ENCODE results near the gene RASL11B. TPM values are rescaled to one million over a fixed set of nuclear protein-coding genes. Genes with fewer than 3 reads are reported as not detected.

Gene RASL11B
- polyA plus RNA-seq, 1 donor, result 2.1 TPM

- Histone ChIP-seq H3K4me3 (ENCODE audit: low read length) (no peak overlapping the region), H3K36me3 (ENCODE audit: control insufficient read depth, insufficient read depth, low read length) (peaks cover 6% of the 10 kb centered on the region), H3K27ac (ENCODE audit: low read length) (no peak overlapping the region), H3K9me3 (ENCODE audit: control insufficient read depth, low read depth, low read length) (no peaks in the 10 kb centered on the region), H3K4me1 (ENCODE audit: control insufficient read depth, insufficient read depth, low read length) (no peaks in the 10 kb centered on the region), H3K27me3 (ENCODE audit: control insufficient read depth, insufficient read depth, low read length) (no peaks in the 10 kb centered on the region)
- WGBS (ENCODE audit: insufficient coverage, low lambda C conversion rate), result no CpG with 5 or more reads among the region's 10 CpGs
- DNase-seq, result peak in 1 of 2 donors; percentile 20
Measured at GRCh38 chr4:52873861-52874343, 11.8 kb downstream of the RASL11B start.

- no peak for DNase-seq
- no peak overlapping the region for H3K4me3 ChIP-seq (ENCODE audit: low read length)
- H3K36me3 ChIP-seq (ENCODE audit: control insufficient read depth, insufficient read depth, low read length), result peaks cover 6% of the 10 kb centered on the region
- no peak overlapping the region for H3K27ac ChIP-seq (ENCODE audit: low read length)
- H3K27me3 ChIP-seq (ENCODE audit: control insufficient read depth, insufficient read depth, low read length), result no peaks in the 10 kb centered on the region
- H3K9me3 ChIP-seq (ENCODE audit: control insufficient read depth, low read depth, low read length), result no peaks in the 10 kb centered on the region
- WGBS (ENCODE audit: insufficient coverage, low lambda C conversion rate), result no CpG with 5 or more reads among the region's 5 CpGs
- H3K4me1 ChIP-seq (ENCODE audit: control insufficient read depth, insufficient read depth, low read length), result no peaks in the 10 kb centered on the region
Measured at GRCh38 chr4:52874948-52875347, 12.8 kb downstream of the RASL11B start.

- DNase-seq, result no peak
- H3K4me3 ChIP-seq (ENCODE audit: low read length), result no peak overlapping the region
- no peaks in the 10 kb centered on the region for H3K4me1 ChIP-seq (ENCODE audit: control insufficient read depth, insufficient read depth, low read length)
- WGBS (ENCODE audit: insufficient coverage, low lambda C conversion rate), result no CpG with 5 or more reads among the region's 4 CpGs
- no peak overlapping the region for H3K27ac ChIP-seq (ENCODE audit: low read length)
- H3K36me3 ChIP-seq (ENCODE audit: control insufficient read depth, insufficient read depth, low read length), result peaks cover 5% of the 10 kb centered on the region
- no peaks in the 10 kb centered on the region for H3K9me3 ChIP-seq (ENCODE audit: control insufficient read depth, low read depth, low read length)
- no peaks in the 10 kb centered on the region for H3K27me3 ChIP-seq (ENCODE audit: control insufficient read depth, insufficient read depth, low read length)
Measured at GRCh38 chr4:52876069-52876468, 14.0 kb downstream of the RASL11B start.

- Histone ChIP-seq H3K9me3 (ENCODE audit: control insufficient read depth, low read depth, low read length) (no peaks in the 10 kb centered on the region), H3K4me3 (ENCODE audit: low read length) (no peak overlapping the region), H3K36me3 (ENCODE audit: control insufficient read depth, insufficient read depth, low read length) (no peaks in the 10 kb centered on the region), H3K27ac (ENCODE audit: low read length) (no peak overlapping the region), H3K4me1 (ENCODE audit: control insufficient read depth, insufficient read depth, low read length) (no peaks in the 10 kb centered on the region), H3K27me3 (ENCODE audit: control insufficient read depth, insufficient read depth, low read length) (no peaks in the 10 kb centered on the region)
- DNase-seq, result no peak
- no CpG with 5 or more reads among the region's 2 CpGs for WGBS (ENCODE audit: insufficient coverage, low lambda C conversion rate)
Measured at GRCh38 chr4:52877036-52877435, 14.9 kb downstream of the RASL11B start.

- Histone ChIP-seq H3K36me3 (ENCODE audit: control insufficient read depth, insufficient read depth, low read length) (no peaks in the 10 kb centered on the region), H3K27ac (ENCODE audit: low read length) (no peak overlapping the region), H3K4me3 (ENCODE audit: low read length) (no peak overlapping the region), H3K27me3 (ENCODE audit: control insufficient read depth, insufficient read depth, low read length) (no peaks in the 10 kb centered on the region), H3K4me1 (ENCODE audit: control insufficient read depth, insufficient read depth, low read length) (no peaks in the 10 kb centered on the region), H3K9me3 (ENCODE audit: control insufficient read depth, low read depth, low read length) (no peaks in the 10 kb centered on the region)
- WGBS (ENCODE audit: insufficient coverage, low lambda C conversion rate), result no CpG with 5 or more reads among the region's 6 CpGs
- no peak for DNase-seq
Measured at GRCh38 chr4:52877694-52878093, 15.6 kb downstream of the RASL11B start.

GRCh38 chr4:52879471-52879870 is 17.4 kb downstream of the RASL11B start:
- WGBS (ENCODE audit: insufficient coverage, low lambda C conversion rate), result no CpG with 5 or more reads among the region's 3 CpGs
- no peaks in the 10 kb centered on the region for H3K36me3 ChIP-seq (ENCODE audit: control insufficient read depth, insufficient read depth, low read length)
- H3K4me3 ChIP-seq (ENCODE audit: low read length), result no peak overlapping the region
- no peaks in the 10 kb centered on the region for H3K27me3 ChIP-seq (ENCODE audit: control insufficient read depth, insufficient read depth, low read length)
- DNase-seq, result no peak
- no peaks in the 10 kb centered on the region for H3K9me3 ChIP-seq (ENCODE audit: control insufficient read depth, low read depth, low read length)
- H3K4me1 ChIP-seq (ENCODE audit: control insufficient read depth, insufficient read depth, low read length), result no peaks in the 10 kb centered on the region
- H3K27ac ChIP-seq (ENCODE audit: low read length), result no peak overlapping the region

GRCh38 chr4:52880994-52881393 is 18.9 kb downstream of the RASL11B start:
- no peak for DNase-seq
- Histone ChIP-seq H3K27me3 (ENCODE audit: control insufficient read depth, insufficient read depth, low read length) (no peaks in the 10 kb centered on the region), H3K36me3 (ENCODE audit: control insufficient read depth, insufficient read depth, low read length) (no peaks in the 10 kb centered on the region), H3K4me1 (ENCODE audit: control insufficient read depth, insufficient read depth, low read length) (no peaks in the 10 kb centered on the region), H3K4me3 (ENCODE audit: low read length) (no peak overlapping the region), H3K27ac (ENCODE audit: low read length) (no peak overlapping the region), H3K9me3 (ENCODE audit: control insufficient read depth, low read depth, low read length) (no peaks in the 10 kb centered on the region)
- WGBS (ENCODE audit: insufficient coverage, low lambda C conversion rate), result no CpG with 5 or more reads among the region's 1 CpG

GRCh38 chr4:52883183-52883621 is 21.1 kb downstream of the RASL11B start:
- no peak for DNase-seq
- no CpG with 5 or more reads among the region's 4 CpGs for WGBS (ENCODE audit: insufficient coverage, low lambda C conversion rate)
- no peaks in the 10 kb centered on the region for H3K27me3 ChIP-seq (ENCODE audit: control insufficient read depth, insufficient read depth, low read length)
- H3K9me3 ChIP-seq (ENCODE audit: control insufficient read depth, low read depth, low read length), result peaks cover 3% of the 10 kb centered on the region
- no peak overlapping the region for H3K27ac ChIP-seq (ENCODE audit: low read length)
- no peak overlapping the region for H3K4me3 ChIP-seq (ENCODE audit: low read length)
- no peaks in the 10 kb centered on the region for H3K4me1 ChIP-seq (ENCODE audit: control insufficient read depth, insufficient read depth, low read length)
- no peaks in the 10 kb centered on the region for H3K36me3 ChIP-seq (ENCODE audit: control insufficient read depth, insufficient read depth, low read length)

GRCh38 chr4:52883707-52884669 is 21.9 kb downstream of the RASL11B start:
- no peak for DNase-seq
- Histone ChIP-seq H3K9me3 (ENCODE audit: control insufficient read depth, low read depth, low read length) (peaks cover 3% of the 10 kb centered on the region), H3K4me3 (ENCODE audit: low read length) (no peak overlapping the region), H3K4me1 (ENCODE audit: control insufficient read depth, insufficient read depth, low read length) (no peaks in the 10 kb centered on the region), H3K36me3 (ENCODE audit: control insufficient read depth, insufficient read depth, low read length) (no peaks in the 10 kb centered on the region), H3K27ac (ENCODE audit: low read length) (no peak overlapping the region), H3K27me3 (ENCODE audit: control insufficient read depth, insufficient read depth, low read length) (no peaks in the 10 kb centered on the region)
- no CpG with 5 or more reads among the region's 4 CpGs for WGBS (ENCODE audit: insufficient coverage, low lambda C conversion rate)

GRCh38 chr4:52884994-52885393 is 22.9 kb downstream of the RASL11B start:
- H3K27me3 ChIP-seq (ENCODE audit: control insufficient read depth, insufficient read depth, low read length), result no peaks in the 10 kb centered on the region
- no CpG with 5 or more reads among the region's 2 CpGs for WGBS (ENCODE audit: insufficient coverage, low lambda C conversion rate)
- DNase-seq, result no peak

More at GRCh38 chr4:52884994-52885393, 22.9 kb downstream of the RASL11B start:
- H3K27ac ChIP-seq (ENCODE audit: low read length), result no peak overlapping the region
- no peaks in the 10 kb centered on the region for H3K4me1 ChIP-seq (ENCODE audit: control insufficient read depth, insufficient read depth, low read length)
- H3K4me3 ChIP-seq (ENCODE audit: low read length), result no peak overlapping the region
- no peaks in the 10 kb centered on the region for H3K36me3 ChIP-seq (ENCODE audit: control insufficient read depth, insufficient read depth, low read length)
- peaks cover 3% of the 10 kb centered on the region for H3K9me3 ChIP-seq (ENCODE audit: control insufficient read depth, low read depth, low read length)
